ENCODE results near the gene LRRC7.

- no peak for TF ChIP-seq EZH2 (IDR thresholded peaks at IDR 0.05; ENCODE audit: borderline replicate concordance, low read depth, low read length, poor library complexity, severe bottlenecking)
- TF ChIP-seq, protein P1, sequence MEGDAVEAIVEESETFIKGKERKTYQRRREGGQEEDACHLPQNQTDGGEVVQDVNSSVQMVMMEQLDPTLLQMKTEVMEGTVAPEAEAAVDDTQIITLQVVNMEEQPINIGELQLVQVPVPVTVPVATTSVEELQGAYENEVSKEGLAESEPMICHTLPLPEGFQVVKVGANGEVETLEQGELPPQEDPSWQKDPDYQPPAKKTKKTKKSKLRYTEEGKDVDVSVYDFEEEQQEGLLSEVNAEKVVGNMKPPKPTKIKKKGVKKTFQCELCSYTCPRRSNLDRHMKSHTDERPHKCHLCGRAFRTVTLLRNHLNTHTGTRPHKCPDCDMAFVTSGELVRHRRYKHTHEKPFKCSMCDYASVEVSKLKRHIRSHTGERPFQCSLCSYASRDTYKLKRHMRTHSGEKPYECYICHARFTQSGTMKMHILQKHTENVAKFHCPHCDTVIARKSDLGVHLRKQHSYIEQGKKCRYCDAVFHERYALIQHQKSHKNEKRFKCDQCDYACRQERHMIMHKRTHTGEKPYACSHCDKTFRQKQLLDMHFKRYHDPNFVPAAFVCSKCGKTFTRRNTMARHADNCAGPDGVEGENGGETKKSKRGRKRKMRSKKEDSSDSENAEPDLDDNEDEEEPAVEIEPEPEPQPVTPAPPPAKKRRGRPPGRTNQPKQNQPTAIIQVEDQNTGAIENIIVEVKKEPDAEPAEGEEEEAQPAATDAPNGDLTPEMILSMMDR (conservative IDR thresholded peaks at IDR 0.05; ENCODE audit: low read depth, low read length) = no peak
These were observed 290.8 kb downstream of the LRRC7 start for GRCh38 chr1:69858534-69858933.
